Panc1 (cell line): ENCODE measurements around the gene DAPK2.

Source experiments
- CTCF ChIP-seq: fragments of 450-650 bp; IDR thresholded peaks from 2 replicates; pipeline ENCODE4 v1.5.1; 2017; ENCODE audit warnings: mild to moderate bottlenecking
- TCF7L2 ChIP-seq: IDR thresholded peaks from 2 replicates; pipeline ENCODE4 v1.6.1; 2011; ENCODE audit warnings: mild to moderate bottlenecking, low read depth, low read length, inconsistent platforms

GRCh38 chr15:63893866-63894661, 152.2 kb downstream of the DAPK2 start:
- no peak for TF ChIP-seq CTCF
- TF ChIP-seq TCF7L2: no peak
